IMR-90 (cell line): ENCODE data around the gene SH3RF3. TPM values are rescaled to one million over a fixed set of nuclear protein-coding genes. Genes with fewer than 3 reads are reported as not detected.

Source experiments
- ATAC-seq: fragments of 200-7000 bp; cut with Tn5 transposase; 2 replicates; pipeline ENCODE4 v1.9.1; 2020; ENCODE audit warnings: low read depth, mild to moderate bottlenecking, moderate library complexity
- BruUV-seq: library from RNA; stranded (reverse); fragments of 400-500 nt; replicated peaks from 2 replicates; lab custom pipeline; 2021; lab: Mats Ljungman, UMichigan
- CTCF ChIA-PET: fragments of 300-600 bp; formaldehyde crosslinking; extraction: SDS; loops from one replicate; lab custom pipeline; 2021; ENCODE audit warnings: antibody characterized with exemption; lab: Yijun Ruan, JAX
- POLR2A ChIA-PET: fragments of 300-600 bp; sonication (Branson Sonifier 250); formaldehyde crosslinking; loops from one replicate; lab custom pipeline; 2022; ENCODE audit warnings: antibody characterized with exemption; ENCODE audit not compliant: unreplicated experiment; lab: Charles Lee
- DNase-seq: peaks from one replicate; pipeline ENCODE4 v3.0.0; 2013
- H2AFZ ChIP-seq: replicated peaks from 2 replicates; pipeline ENCODE3; 2013; ENCODE audit warnings: low read length, mild to moderate bottlenecking; ENCODE audit not compliant: poor library complexity
- H2AK5ac ChIP-seq: 2 replicates; pipeline ENCODE4 v1.6.1; 2013; ENCODE audit warnings: low read depth, low read length, inconsistent platforms
- H2AK9ac ChIP-seq: replicated peaks from 2 replicates; pipeline ENCODE3; 2013; ENCODE audit warnings: mild to moderate bottlenecking, low read depth, low read length, moderate library complexity; ENCODE audit not compliant: poor library complexity
- H2BK120ac ChIP-seq: 2 replicates; pipeline ENCODE4 v1.6.1; 2013; ENCODE audit warnings: low read depth, low read length, inconsistent platforms
- H2BK15ac ChIP-seq: 3 replicates; pipeline ENCODE4 v1.6.1; 2013; ENCODE audit warnings: low read depth, low read length, inconsistent platforms
- H2BK20ac ChIP-seq: 2 replicates; pipeline ENCODE4 v1.6.1; 2013; ENCODE audit warnings: low read depth, mild to moderate bottlenecking, inconsistent platforms, low read length, moderate library complexity
- H2BK5ac ChIP-seq: 2 replicates; pipeline ENCODE4 v1.6.1; 2013; ENCODE audit warnings: mild to moderate bottlenecking, low read depth, low read length, inconsistent platforms; ENCODE audit not compliant: poor library complexity, severe bottlenecking
- H3K14ac ChIP-seq: replicated peaks from 2 replicates; pipeline ENCODE4 v1.6.1; 2013; ENCODE audit warnings: low read depth, low read length, inconsistent platforms
- H3K18ac ChIP-seq: 2 replicates; pipeline ENCODE4 v1.6.1; 2013; ENCODE audit warnings: low read depth, low read length, control low read depth
- H3K23ac ChIP-seq: 2 replicates; pipeline ENCODE4 v1.6.1; 2013; ENCODE audit warnings: low read depth, low read length, inconsistent platforms
- H3K27ac ChIP-seq: 2 replicates; pipeline ENCODE4 v1.5.1; 2013; ENCODE audit warnings: mild to moderate bottlenecking, control low read depth, low read length; ENCODE audit not compliant: insufficient read depth
- H3K27me3 ChIP-seq: 2 replicates; pipeline ENCODE4 v1.6.1; 2013; ENCODE audit warnings: low read length; ENCODE audit not compliant: control insufficient read depth, insufficient read depth
- H3K36me3 ChIP-seq: 2 replicates; pipeline ENCODE4 v1.6.1; 2013; ENCODE audit warnings: low read length, mixed read lengths; ENCODE audit not compliant: control insufficient read depth, insufficient read depth
- H3K4ac ChIP-seq: 2 replicates; pipeline ENCODE4 v1.6.1; 2013; ENCODE audit warnings: low read depth, low read length, inconsistent platforms
- H3K4me1 ChIP-seq: 2 replicates; pipeline ENCODE4 v1.6.1; 2013; ENCODE audit warnings: low read length, mixed read lengths; ENCODE audit not compliant: control insufficient read depth, insufficient read depth
- H3K4me2 ChIP-seq: 2 replicates; pipeline ENCODE4 v1.6.1; 2013; ENCODE audit warnings: low read depth, mild to moderate bottlenecking, control low read depth, low read length, moderate library complexity
- H3K4me3 ChIP-seq: 2 replicates; pipeline ENCODE4 v1.5.1; 2013; ENCODE audit warnings: low read depth, mild to moderate bottlenecking, control low read depth, low read length, moderate library complexity; ENCODE audit not compliant: insufficient read depth
- H3K56ac ChIP-seq: 2 replicates; pipeline ENCODE4 v1.6.1; 2013; ENCODE audit warnings: low read length, inconsistent platforms; ENCODE audit not compliant: insufficient read depth; ENCODE audit errors: extremely low read depth
- H3K79me1 ChIP-seq, 2 experiments: 2 replicates each; pipeline ENCODE4 v1.6.1; 2013; ENCODE audit warnings: low read length in 2 of 2, inconsistent platforms in 1 of 2, low read depth in 1 of 2
- H3K9ac ChIP-seq: 2 replicates; pipeline ENCODE4 v1.6.1; 2013; ENCODE audit warnings: low read depth, low read length, control low read depth
- H3K9me1 ChIP-seq: 2 replicates; pipeline ENCODE4 v1.6.1; 2013; ENCODE audit warnings: low read length, inconsistent platforms; ENCODE audit not compliant: insufficient read depth
- H3K9me3 ChIP-seq: 2 replicates; pipeline ENCODE4 v1.6.1; 2013; ENCODE audit warnings: low read length; ENCODE audit not compliant: control insufficient read depth, insufficient read depth
- H4K20me1 ChIP-seq: 2 replicates; pipeline ENCODE4 v1.6.1; 2013; ENCODE audit warnings: low read length, inconsistent platforms; ENCODE audit not compliant: insufficient read depth
- H4K5ac ChIP-seq: 2 replicates; pipeline ENCODE4 v1.6.1; 2013; ENCODE audit warnings: mild to moderate bottlenecking, low read depth, low read length, control low read depth
- H4K8ac ChIP-seq, 2 experiments: 2 replicates each; pipeline ENCODE4 v1.6.1; 2013; ENCODE audit warnings: low read depth in 2 of 2, low read length in 2 of 2, control low read depth in 1 of 2, inconsistent platforms in 1 of 2
- H4K91ac ChIP-seq: 2 replicates; pipeline ENCODE4 v1.6.1; 2013; ENCODE audit warnings: low read depth, low read length, inconsistent platforms; ENCODE audit not compliant: insufficient read depth
- FOS ChIP-seq: fragments of 150-350 bp; IDR thresholded peaks from 2 replicates; pipeline ENCODE4 v1.6.1; 2016; ENCODE audit warnings: low read depth, low read length
- MAFK ChIP-seq: IDR thresholded peaks from 2 replicates; pipeline ENCODE4 v1.6.1; 2012; ENCODE audit warnings: low read depth, low read length, improper control_type of control experiment
- MAZ ChIP-seq: IDR thresholded peaks from 2 replicates; pipeline ENCODE4 v1.6.1; 2012; ENCODE audit warnings: low read depth, mild to moderate bottlenecking, low read length, improper control_type of control experiment, moderate library complexity, borderline replicate concordance
- WGBS, 2 experiments: methylation state at CpG; one replicate each; pipeline versions ENCODE4 v1.1.5 to v1.1.7; 2013; ENCODE audit warnings: missing lambda C conversion rate in 2 of 2; ENCODE audit not compliant: insufficient read length in 1 of 2; ENCODE audit errors: extremely low coverage in 2 of 2; 5-methylcytosine and 5-hydroxymethylcytosine counted together
- dilution Hi-C: fragments of 300-500 bp; cut with HindIII; formaldehyde crosslinking; loops from one replicate; pipeline ENCODE4 v1.14.3; 2018; ENCODE audit warnings: low sequenced_read_pairs; ENCODE audit not compliant: unreplicated experiment
- in situ Hi-C: fragments of 300-500 bp; cut with MboI; formaldehyde crosslinking; loops from 3 replicates; pipeline ENCODE4 v1.14.3; 2019; ENCODE audit warnings: low sequenced_read_pairs, inconsistent platforms, mixed read lengths
- intact Hi-C: fragments of 100-400 bp; cut with micrococcal nuclease; formaldehyde crosslinking; loops from 2 replicates; pipeline ENCODE4 v1.10.0; 2022
- polyA plus RNA-seq, 3 experiments: library from polyadenylated mRNA; depleted of rRNA; stranded (reverse); fragments of >200 nt; gene quantifications; 2 replicates each; pipeline ENCODE4 v1.2.3, GENCODE V29; 2012; ENCODE audit warnings: low replicate concordance in 1 of 3
- total RNA-seq: library from RNA; depleted of rRNA; stranded (reverse); fragments of >200 nt; gene quantifications from 2 replicates; pipeline ENCODE4 v1.2.3, GENCODE V29; 2012

The SH3RF3 gene
- total and polyA plus RNA-seq, 2 of the 4 experiments (the other 2 are of a cell fraction) = 3.4 to 5.3 TPM

- Histone ChIP-seq H3K56ac (peak overlapping the region; percentile 32; the same call in 1 of the 2 replicates), H4K20me1 (peaks cover 44% of the 10 kb centered on the region), H3K14ac (peak overlapping the region; percentile 81), H3K27ac (peak overlapping the region; percentile 82), H2AK5ac (peak overlapping the region; percentile 94), H3K4me2 (peak overlapping the region; percentile 3; the same call in 1 of the 2 replicates), H2BK15ac (peak overlapping the region; percentile 52; the same call in 1 of the 3 replicates), H3K4me3 (no peak overlapping the region), H2BK20ac (peak overlapping the region; percentile 67; the same call in 1 of the 2 replicates), H3K9me1 (peaks cover 47% of the 10 kb centered on the region), H4K5ac (peak overlapping the region; percentile 40), H2AK9ac (peak overlapping the region; percentile 78), H2BK5ac (peak overlapping the region; percentile 96), H3K18ac (peak overlapping the region; percentile 25), H3K27me3 (no peaks in the 10 kb centered on the region), H3K9me3 (no peaks in the 10 kb centered on the region; the same call in 1 of the 2 replicates), H3K23ac (peak overlapping the region; percentile 37; the same call in 1 of the 2 replicates), H3K79me1 (peaks cover 63 to 74% of the 10 kb centered on the region in 2 experiments), H2BK120ac (peak overlapping the region; percentile 80), H3K4ac (peak overlapping the region; percentile 87), H3K4me1 (peaks cover 25% of the 10 kb centered on the region), H2AFZ (no peak overlapping the region), H4K91ac (peak overlapping the region; percentile 80), H3K9ac (no peak overlapping the region), H3K36me3 (no peaks in the 10 kb centered on the region), H4K8ac (peak overlapping the region; percentile 29 to 74; a peak in 3 of 4 replicates)
- ChIA-PET POLR2A (interaction anchor here (0.7 kb wide), 1 partner anchor 11 kb away, joined by 3 read pairs; no protein-coding TSS in a partner anchor), CTCF (interaction anchor here (1.5 kb wide), 1 partner anchor 24 kb away, joined by 4 read pairs; no protein-coding TSS in a partner anchor)
- in situ Hi-C loops (loop anchor here (10.0 kb wide), 1 partner anchor 83 kb away; no protein-coding TSS in a partner anchor), dilution Hi-C loops (no loop called here), intact Hi-C loops (loop anchor here (5.0 kb wide), 1 partner anchor 46 kb away; no protein-coding TSS in a partner anchor)
- DNase-seq (peak; percentile 75), ATAC-seq (peak; percentile 9; the same call in 1 of the 2 replicates)
- BruUV-seq = no TSS peak
- TF ChIP-seq MAFK (0 out of 2 replicates have a peak, but pooled peaks have one; percentile 18), FOS (no peak), MAZ (no peak)
- WGBS, 2 experiments = no CpG with 5 or more reads among the region's 6 CpGs
Measured at GRCh38 chr2:109218087-109218791, 89.2 kb downstream of the SH3RF3 start.
